ENCODE data around the gene AGMAT.
A peak's percentile ranks its signal among the peaks of the same experiment; 100 is the strongest.

The AGMAT gene

GRCh38 chr1:15618655-15619525, 34.0 kb upstream of the AGMAT start:
- peak overlapping the region; percentile 74 for H3K4me3 ChIP-seq (ENCODE audit: low read depth, low read length)
- no peak for TF ChIP-seq CTCF (IDR thresholded peaks at IDR 0.05; ENCODE audit: low read depth, low read length, missing control alignments)
- DNase-seq (ENCODE audit: low read depth) = no peak

- peak overlapping the region; percentile 74 for H3K4me3 ChIP-seq (ENCODE audit: low read depth, low read length)
- DNase-seq (ENCODE audit: low read depth) = peak; percentile 62
- TF ChIP-seq CTCF (IDR thresholded peaks at IDR 0.05; ENCODE audit: low read depth, low read length, missing control alignments) = no peak
These were observed 33.3 kb upstream of the AGMAT start for GRCh38 chr1:15618077-15618654.

GRCh38 chr1:15617173-15618076, 32.6 kb upstream of the AGMAT start, which contains the start of gene DDI2:
DDI2 (plus strand) TSS chr1:15617458; CDS start chr1:15617671, 213 bp downstream.
- no peak for TF ChIP-seq CTCF (IDR thresholded peaks at IDR 0.05; ENCODE audit: low read depth, low read length, missing control alignments)
- peak; percentile 74 for DNase-seq (ENCODE audit: low read depth)
- peak within 1 kb of the TSS; percentile 74 for H3K4me3 ChIP-seq (ENCODE audit: low read depth, low read length)

- TF ChIP-seq CTCF (IDR thresholded peaks at IDR 0.05; ENCODE audit: low read depth, low read length, missing control alignments) = no peak
- H3K4me3 ChIP-seq (ENCODE audit: low read depth, low read length) = peak overlapping the region; percentile 74
- no peak for DNase-seq (ENCODE audit: low read depth)
These were observed 31.7 kb upstream of the AGMAT start for GRCh38 chr1:15616373-15617172.

GRCh38 chr1:15610167-15610566, 25.3 kb upstream of the AGMAT start:
- DNase-seq (ENCODE audit: low read depth) = no peak
- TF ChIP-seq CTCF (IDR thresholded peaks at IDR 0.05; ENCODE audit: low read depth, low read length, missing control alignments) = no peak
- H3K4me3 ChIP-seq (ENCODE audit: low read depth, low read length) = no peak overlapping the region

GRCh38 chr1:15609631-15610030, 24.8 kb upstream of the AGMAT start:
- no peak for DNase-seq (ENCODE audit: low read depth)
- no peak for TF ChIP-seq CTCF (IDR thresholded peaks at IDR 0.05; ENCODE audit: low read depth, low read length, missing control alignments)
- H3K4me3 ChIP-seq (ENCODE audit: low read depth, low read length) = no peak overlapping the region

Data from GM12864 (cell line).